ENCODE data around the gene CFAP46. TPM values are rescaled to one million over a fixed set of nuclear protein-coding genes. Genes with fewer than 3 reads are reported as not detected.

CFAP46 gene
- polyA plus RNA-seq, 3 donors = 0.07 TPM; not detected in 2

DNA sequence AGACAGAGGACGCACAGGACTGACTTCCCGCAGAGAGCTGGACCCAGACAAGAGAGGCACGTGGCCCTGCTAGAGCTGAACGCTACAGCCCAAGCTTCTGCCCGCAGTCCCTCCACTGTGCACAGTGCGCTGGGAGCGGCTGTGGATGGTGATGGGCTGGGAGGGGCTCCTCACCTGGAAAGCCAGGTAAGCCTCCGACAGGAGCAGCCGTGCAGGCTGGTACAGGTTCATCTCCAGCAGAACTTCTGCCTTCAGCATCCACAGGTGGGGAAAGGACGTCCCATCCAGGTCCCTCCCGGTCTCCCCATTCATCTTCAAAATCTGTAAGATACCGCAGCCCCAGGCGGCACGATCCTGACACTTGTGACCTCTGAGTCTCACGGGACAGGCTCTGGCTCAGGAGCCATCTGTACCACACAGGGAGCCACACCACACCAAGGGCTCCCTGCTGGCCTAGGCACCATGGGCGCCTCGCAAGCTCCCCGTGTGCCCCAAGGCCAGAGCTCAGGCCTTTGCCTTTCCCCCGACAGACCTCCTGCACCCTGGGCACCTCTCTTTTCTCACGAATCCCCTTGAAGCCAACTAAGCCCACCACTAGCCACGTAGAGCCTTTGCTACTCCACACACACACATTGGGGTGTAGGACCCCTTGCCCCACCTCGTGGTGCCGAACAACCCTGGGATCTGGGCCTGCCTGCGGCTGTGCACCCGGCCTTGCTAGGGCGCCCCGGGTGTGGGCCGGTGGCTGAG is 76.3 kb downstream of the CFAP46 start:
- Histone ChIP-seq H3K4me3 (replicated peaks in 1 of 3; ENCODE audit: low read depth in 2 of 3, low read length in 3 of 3) (no peak overlapping the region), H3K27ac (ENCODE audit: low read depth in 1 of 2, low read length in 2 of 2) (no peak overlapping the region), H2AFZ (ENCODE audit: insufficient read depth, low read depth, low read length, poor library complexity, severe bottlenecking) (no peak overlapping the region), H3K9ac (ENCODE audit: insufficient read depth, low read length, poor library complexity, severe bottlenecking) (no peak overlapping the region), H4K20me1 (ENCODE audit: insufficient read depth, low read length) (no peaks in the 10 kb centered on the region), H3K36me3 (replicated peaks in 1 of 2; ENCODE audit: control insufficient read depth in 1 of 2, insufficient read depth in 2 of 2, low read length in 2 of 2) (no peaks in the 10 kb centered on the region), H3K4me2 (replicated peaks; ENCODE audit: extremely low read depth, low read length, poor library complexity, severe bottlenecking) (no peak overlapping the region), H3K27me3 (ENCODE audit: control insufficient read depth in 2 of 2, insufficient read depth in 2 of 2, low read length in 2 of 2) (no peaks in the 10 kb centered on the region), H3K9me3 (replicated peaks in 1 of 2; ENCODE audit: control insufficient read depth in 1 of 2, insufficient read depth in 1 of 2, low read length in 2 of 2) (no peaks in the 10 kb centered on the region), H3K79me2 (ENCODE audit: insufficient read depth, low read length) (no peaks in the 10 kb centered on the region), H3K4me1 (ENCODE audit: control insufficient read depth in 1 of 2, insufficient read depth in 2 of 2, low read length in 2 of 2) (no peaks in the 10 kb centered on the region)
- no peak for DNase-seq
- Mint-ChIP-seq H3K4me3 (no peak overlapping the region), H3K36me3 (no peaks in the 10 kb centered on the region), H3K9me3 (peaks cover 0 to 15% (median 3%) of the 10 kb centered on the region in 7 donors), H3K27ac (no peak overlapping the region), H3K27me3 (ENCODE audit: low read depth in 3 of 3) (peaks cover 6 to 15% (median 8%) of the 10 kb centered on the region in 3 donors), H3K4me1 (peaks cover 4% of the 10 kb centered on the region)
- TF ChIP-seq CTCF (IDR thresholded peaks at IDR 0.05) = no peak
- intact Hi-C loops (cut with micrococcal nuclease) = no loop called here
- 95% methylated on average over 28 of the region's 28 CpGs for WGBS (ENCODE audit: insufficient coverage)

DNA sequence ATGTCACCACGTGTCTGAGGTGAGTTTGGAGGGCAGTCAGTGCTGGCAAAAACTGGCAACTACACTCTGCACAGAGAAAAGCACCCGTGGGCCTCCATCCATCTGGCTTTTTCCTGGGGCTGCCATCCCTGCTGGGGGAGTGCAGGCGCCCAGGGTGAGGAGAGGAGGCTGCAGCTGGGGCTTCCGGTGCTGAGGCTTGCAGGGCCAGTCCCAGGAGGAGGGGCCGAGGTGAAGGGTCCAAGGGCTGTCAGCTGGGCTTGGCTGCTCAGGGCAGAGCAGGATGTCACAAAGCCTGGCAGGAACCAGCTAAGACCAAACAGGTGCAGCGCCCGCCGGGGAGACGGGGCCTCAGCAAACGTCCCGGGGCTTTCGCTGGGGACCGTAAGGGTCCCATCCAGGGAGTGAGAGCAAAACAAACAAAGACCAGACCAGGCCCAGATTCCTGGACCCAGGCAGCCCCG is 77.2 kb downstream of the CFAP46 start:
- no peak overlapping the region for H2AFZ ChIP-seq (ENCODE audit: insufficient read depth, low read depth, low read length, poor library complexity, severe bottlenecking)
- intact Hi-C loops (cut with micrococcal nuclease) = no loop called here
- Mint-ChIP-seq H3K9me3 (peaks cover 0 to 10% (median 0%) of the 10 kb centered on the region in 7 donors), H3K4me3 (no peak overlapping the region), H3K27ac (no peak overlapping the region), H3K27me3 (ENCODE audit: low read depth in 3 of 3) (peaks cover 6 to 20% (median 8%) of the 10 kb centered on the region in 3 donors), H3K4me1 (peaks cover 4% of the 10 kb centered on the region), H3K36me3 (no peaks in the 10 kb centered on the region)
- TF ChIP-seq CTCF (IDR thresholded peaks at IDR 0.05) = no peak
- DNase-seq = no peak
- H3K27ac ChIP-seq (ENCODE audit: low read depth in 1 of 2, low read length in 2 of 2) = no peak overlapping the region
- no peaks in the 10 kb centered on the region for H3K4me1 ChIP-seq (ENCODE audit: control insufficient read depth in 1 of 2, insufficient read depth in 2 of 2, low read length in 2 of 2)
- H3K9me3 ChIP-seq (replicated peaks in 1 of 2; ENCODE audit: control insufficient read depth in 1 of 2, insufficient read depth in 1 of 2, low read length in 2 of 2) = no peaks in the 10 kb centered on the region
- no peak overlapping the region for H3K4me2 ChIP-seq (replicated peaks; ENCODE audit: extremely low read depth, low read length, poor library complexity, severe bottlenecking)
- no peaks in the 10 kb centered on the region for H3K79me2 ChIP-seq (ENCODE audit: insufficient read depth, low read length)
- no peak overlapping the region for H3K9ac ChIP-seq (ENCODE audit: insufficient read depth, low read length, poor library complexity, severe bottlenecking)
- no peak overlapping the region for H3K4me3 ChIP-seq (replicated peaks in 1 of 3; ENCODE audit: low read depth in 2 of 3, low read length in 3 of 3)
- no peaks in the 10 kb centered on the region for H3K27me3 ChIP-seq (ENCODE audit: control insufficient read depth in 2 of 2, insufficient read depth in 2 of 2, low read length in 2 of 2)
- no peaks in the 10 kb centered on the region for H3K36me3 ChIP-seq (replicated peaks in 1 of 2; ENCODE audit: control insufficient read depth in 1 of 2, insufficient read depth in 2 of 2, low read length in 2 of 2)
- H4K20me1 ChIP-seq (ENCODE audit: insufficient read depth, low read length) = no peaks in the 10 kb centered on the region
- 17% methylated on average over 13 of the region's 14 CpGs for WGBS (ENCODE audit: insufficient coverage)

Data from CD14-positive monocyte (primary cell).